NT2/D1 (cell line): ENCODE measurements around the gene SMAD5.

ENCODE experiments used
- SUZ12 ChIP-seq: IDR thresholded peaks from 2 replicates; pipeline ENCODE4 v1.6.1; 2011; ENCODE audit not compliant: insufficient read length, insufficient read depth; ENCODE audit errors: extremely low read depth
- YY1 ChIP-seq: IDR thresholded peaks from 2 replicates; pipeline ENCODE4 v1.6.1; 2011; ENCODE audit not compliant: insufficient read length, insufficient read depth
- ZNF274 ChIP-seq: IDR thresholded peaks from 2 replicates; pipeline ENCODE4 v1.6.1; 2011; ENCODE audit warnings: mild to moderate bottlenecking, low read depth, low read length

DNA sequence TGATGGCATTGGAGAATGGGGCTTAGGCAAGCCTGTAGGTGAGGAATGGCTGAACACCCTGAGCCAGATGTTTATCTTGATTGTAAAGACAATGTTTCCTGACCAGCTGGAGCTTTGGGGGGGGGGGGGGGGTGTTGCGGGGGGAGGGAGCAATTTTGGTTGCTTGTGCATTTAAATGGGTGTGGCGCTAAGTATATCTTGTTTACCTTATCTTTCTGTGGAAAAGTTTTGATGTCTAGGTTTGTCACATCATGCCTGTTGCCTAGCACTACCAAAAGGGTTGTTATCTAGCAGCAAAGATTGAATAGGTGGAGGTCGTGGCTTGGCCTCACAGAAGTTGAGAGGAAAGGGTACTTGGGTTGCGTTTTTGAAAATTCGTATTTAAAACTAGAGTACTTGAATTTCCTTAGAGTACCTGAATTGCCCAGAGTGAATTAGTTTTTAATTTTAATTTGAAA lies 1.3 kb downstream of the SMAD5 start:
- TF ChIP-seq YY1 (no peak), SUZ12 (no peak), ZNF274 (no peak)
